Stimulated activated effector memory CD8-positive, alpha-beta T cell treated with anti-CD3 and anti-CD28 coated beads, Interleukin-12 subunit alpha, Interleukin-12 subunit beta, amount 100 ng/mL, for 72 hours (primary cell): ENCODE measurements around the gene PLXNA3.
"Not testable (repeated sequence)": the region's sequence is repeated elsewhere in the genome, so short reads cannot be mapped to it uniquely, and the experiment has no call there.

ENCODE experiments used
- ATAC-seq: fragments of 150-1000 bp; cut with Tn5 transposase; 2 replicates; pipeline ENCODE4 v1.10.0; 2021
- DNase-seq, 2 donors: peaks; one replicate each; pipeline ENCODE4 v3.0.0; 2021 to 2022; ENCODE audit warnings: low spot score in 2 of 2
- H3K27ac Mint-ChIP-seq: one replicate; pipeline ENCODE4 v1.8.0; 2022; ENCODE audit warnings: mild to moderate bottlenecking, mixed read lengths
- H3K36me3 Mint-ChIP-seq: one replicate; pipeline ENCODE4 v1.8.0; 2022; ENCODE audit warnings: mild to moderate bottlenecking, mixed read lengths
- H3K4me1 Mint-ChIP-seq: one replicate; pipeline ENCODE4 v1.8.0; 2022; ENCODE audit warnings: mixed read lengths
- H3K4me3 Mint-ChIP-seq: one replicate; pipeline ENCODE4 v1.8.0; 2022; ENCODE audit warnings: mild to moderate bottlenecking, mixed read lengths
- H3K9me3 Mint-ChIP-seq: one replicate; pipeline ENCODE4 v1.8.0; 2022; ENCODE audit warnings: mixed read lengths

Gene PLXNA3

DNA sequence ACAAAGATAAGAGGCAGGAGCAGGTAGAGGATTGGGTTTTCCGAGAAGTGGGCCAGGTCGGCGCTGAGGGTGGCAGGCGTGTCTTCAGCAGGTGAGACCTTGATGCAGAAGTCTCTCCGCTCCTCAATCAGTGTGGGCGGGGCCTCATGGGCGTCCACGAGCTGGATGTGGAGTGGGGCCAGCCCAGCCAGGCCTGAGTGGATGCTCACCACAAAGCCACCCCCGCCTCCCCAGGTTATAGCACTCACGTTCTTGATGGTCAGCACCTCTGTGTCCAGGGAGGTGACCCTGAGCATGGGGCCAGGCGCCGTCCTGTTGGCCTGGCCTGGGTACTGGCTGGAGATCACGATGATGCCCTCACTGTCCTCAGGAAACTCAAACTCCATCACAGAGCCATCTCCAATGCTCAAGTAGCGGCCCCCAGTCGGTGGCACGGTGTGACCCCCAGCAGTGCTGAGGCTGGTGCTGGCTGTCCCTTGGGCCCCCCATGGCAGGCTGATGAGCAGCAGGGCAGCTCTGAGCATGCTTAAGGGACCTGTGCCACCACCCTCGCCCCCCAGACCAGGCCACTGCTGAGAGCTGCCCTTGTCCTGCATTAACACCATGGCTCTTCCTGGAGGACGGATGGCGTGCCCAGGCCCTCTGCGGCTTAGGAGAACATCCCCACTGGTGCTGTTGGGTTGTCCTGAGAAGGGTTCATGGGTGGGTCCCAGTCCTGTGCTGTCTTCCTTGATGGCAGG lies 30.4 kb downstream of the PLXNA3 start:
- H3K36me3 Mint-ChIP-seq: peaks cover 27% of the 10 kb centered on the region
- H3K9me3 Mint-ChIP-seq: no peaks in the 10 kb centered on the region
- peak overlapping the region; percentile 20 for H3K27ac Mint-ChIP-seq
- no peak for DNase-seq
- ATAC-seq: no peak
- H3K4me3 Mint-ChIP-seq: peak overlapping the region; percentile 88
- H3K4me1 Mint-ChIP-seq: peaks cover 31% of the 10 kb centered on the region

DNA sequence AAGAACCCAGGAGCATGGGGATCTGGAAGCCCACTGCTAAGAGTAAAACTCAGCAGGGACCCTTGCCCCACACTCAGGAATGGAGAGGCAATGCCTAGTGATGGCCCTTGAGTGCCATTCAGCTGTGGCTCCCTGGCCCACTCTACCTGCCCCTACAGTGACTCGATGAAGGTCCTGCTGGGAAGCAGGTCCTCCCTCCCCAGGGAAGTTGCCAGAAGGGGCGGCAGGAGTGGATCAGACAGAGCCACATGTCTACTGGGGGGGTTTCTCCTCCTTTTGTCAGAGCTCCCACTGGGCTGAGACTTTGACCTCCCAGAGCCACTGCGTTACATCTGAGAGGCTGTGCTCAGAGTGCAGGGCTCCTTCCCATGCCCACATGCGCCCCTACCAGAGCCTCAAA lies 31.1 kb downstream of the PLXNA3 start:
- Mint-ChIP-seq H3K36me3 (peaks cover 20% of the 10 kb centered on the region), H3K4me1 (peaks cover 30% of the 10 kb centered on the region), H3K4me3 (peak overlapping the region; percentile 88), H3K27ac (peak overlapping the region; percentile 79), H3K9me3 (no peaks in the 10 kb centered on the region)
- ATAC-seq (no peak), DNase-seq (no peak)

DNA sequence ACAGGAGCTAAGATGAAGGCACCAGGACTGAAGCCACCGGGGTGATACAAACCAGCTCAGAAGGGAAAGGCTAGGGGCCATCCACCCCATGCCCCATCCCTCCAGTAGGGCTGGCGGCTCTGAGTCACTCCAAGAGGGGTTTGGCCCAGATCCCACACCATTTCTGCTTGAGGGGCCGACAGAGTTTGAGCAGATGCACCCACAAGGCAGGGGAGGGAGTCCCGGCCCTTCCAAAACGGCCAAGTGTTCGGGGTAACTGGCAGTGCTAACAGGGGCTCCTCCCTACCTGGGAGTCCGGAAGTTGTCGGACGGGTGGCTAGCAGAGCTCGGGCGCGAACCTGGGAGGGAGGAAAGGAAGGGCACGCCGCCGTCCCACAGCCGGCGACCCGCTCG lies 31.9 kb downstream of the PLXNA3 start:
- Mint-ChIP-seq H3K36me3 (peaks cover 12% of the 10 kb centered on the region), H3K4me1 (peaks cover 30% of the 10 kb centered on the region), H3K4me3 (peak overlapping the region; percentile 88), H3K9me3 (no peaks in the 10 kb centered on the region), H3K27ac (peak overlapping the region; percentile 79)
- ATAC-seq: peak; percentile 40
- DNase-seq: peak; percentile 12 to 69

DNA sequence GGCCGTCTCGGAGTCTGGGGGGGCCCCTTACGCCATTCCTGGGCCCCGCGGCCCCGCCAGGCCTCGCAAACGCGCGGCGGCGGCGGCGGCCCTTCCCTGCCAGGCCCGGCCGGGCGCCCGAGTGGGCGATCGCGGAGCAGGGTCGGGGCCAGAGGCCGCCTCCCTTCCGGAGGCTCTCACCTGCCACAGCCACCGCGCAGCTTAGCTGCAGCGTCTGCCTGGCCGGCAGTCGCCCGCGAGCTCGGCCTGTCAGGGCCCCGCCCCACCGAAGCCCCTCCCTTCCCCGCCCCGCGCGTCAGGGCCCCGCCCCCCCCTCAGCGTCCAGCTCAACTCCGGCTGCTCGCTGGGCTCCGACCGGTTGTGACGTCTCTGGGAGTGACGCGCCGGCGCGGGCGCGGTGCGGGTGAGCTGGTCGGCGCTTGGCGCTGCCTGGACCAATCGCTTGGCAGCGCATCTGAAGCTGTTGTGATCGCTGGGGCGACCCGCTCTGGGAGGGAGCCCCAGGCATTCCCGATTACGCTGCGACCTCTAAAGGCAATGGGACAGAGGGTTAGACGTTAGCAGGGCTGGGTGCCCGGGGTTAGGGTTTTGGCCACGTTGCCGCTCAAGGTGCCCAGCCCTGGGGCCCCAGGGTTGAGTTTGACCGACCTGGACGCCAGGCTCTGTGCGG lies 32.5 kb downstream of the PLXNA3 start, which contains the start of gene SLC10A3:
SLC10A3 (minus strand) TSS at position 216 of the 670 bp plus-strand sequence. CDS start 1,689 bp downstream, outside the sequence.
- peaks cover 30% of the 10 kb centered on the region for H3K4me1 Mint-ChIP-seq
- ATAC-seq (peak; percentile 92), DNase-seq (peak; percentile 69 to 87)
- H3K4me3 Mint-ChIP-seq: peak within 1 kb of the TSS; percentile 88
- H3K27ac Mint-ChIP-seq: peak within 1 kb of the TSS; percentile 79
- peaks cover 12% of the 10 kb centered on the region for H3K36me3 Mint-ChIP-seq
- no peaks in the 10 kb centered on the region for H3K9me3 Mint-ChIP-seq

DNA sequence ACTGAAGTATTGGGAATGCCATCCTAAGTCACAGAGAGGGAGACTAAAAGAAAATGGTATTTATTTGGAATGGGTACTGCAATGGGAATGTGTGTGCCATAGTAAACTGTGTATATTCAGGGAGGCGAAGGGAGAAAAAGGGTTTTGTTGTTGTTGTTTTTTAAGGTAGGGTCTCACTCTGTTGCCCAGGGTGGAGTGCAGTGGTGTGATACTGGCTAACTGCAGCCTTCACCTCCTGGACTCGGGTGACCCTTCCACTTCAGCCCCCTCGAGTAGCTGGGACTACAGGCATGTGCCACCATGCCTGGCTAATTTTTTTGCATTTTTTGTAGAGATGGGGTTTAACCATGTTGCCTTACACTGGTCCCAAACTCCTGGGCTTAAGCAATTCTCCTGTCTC lies 36.6 kb downstream of the PLXNA3 start:
- DNase-seq (no peak), ATAC-seq (no peak)
- no peaks in the 10 kb centered on the region for H3K36me3 Mint-ChIP-seq
- no peak overlapping the region for H3K27ac Mint-ChIP-seq
- H3K9me3 Mint-ChIP-seq: no peaks in the 10 kb centered on the region
- peaks cover 11% of the 10 kb centered on the region for H3K4me1 Mint-ChIP-seq
- H3K4me3 Mint-ChIP-seq: no peak overlapping the region

DNA sequence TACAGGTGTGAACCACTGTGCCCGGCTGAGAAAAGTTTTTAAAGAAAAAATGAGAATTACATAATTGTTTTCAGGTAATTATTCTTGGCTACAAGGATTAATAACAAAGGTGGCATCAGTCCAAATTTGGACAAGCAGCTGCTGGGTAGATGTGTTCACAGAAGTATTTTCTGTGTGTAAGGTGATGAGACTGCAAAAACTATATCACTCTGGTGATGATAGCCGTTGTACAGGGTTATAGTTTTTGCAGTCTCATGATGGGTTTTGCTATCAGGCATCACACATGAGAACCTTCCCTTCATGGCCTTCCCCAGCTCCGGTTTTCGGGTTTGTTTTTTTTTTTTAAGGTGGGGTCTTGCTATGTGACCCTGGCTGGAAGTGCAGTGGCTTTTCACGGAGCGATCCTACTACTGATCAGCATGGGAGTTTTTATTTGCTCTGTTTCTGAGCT lies 37.4 kb downstream of the PLXNA3 start:
- H3K36me3 Mint-ChIP-seq: no peaks in the 10 kb centered on the region
- DNase-seq (no peak), ATAC-seq (no peak)
- no peak overlapping the region for H3K27ac Mint-ChIP-seq
- H3K9me3 Mint-ChIP-seq: no peaks in the 10 kb centered on the region
- peaks cover 9% of the 10 kb centered on the region for H3K4me1 Mint-ChIP-seq
- no peak overlapping the region for H3K4me3 Mint-ChIP-seq

DNA sequence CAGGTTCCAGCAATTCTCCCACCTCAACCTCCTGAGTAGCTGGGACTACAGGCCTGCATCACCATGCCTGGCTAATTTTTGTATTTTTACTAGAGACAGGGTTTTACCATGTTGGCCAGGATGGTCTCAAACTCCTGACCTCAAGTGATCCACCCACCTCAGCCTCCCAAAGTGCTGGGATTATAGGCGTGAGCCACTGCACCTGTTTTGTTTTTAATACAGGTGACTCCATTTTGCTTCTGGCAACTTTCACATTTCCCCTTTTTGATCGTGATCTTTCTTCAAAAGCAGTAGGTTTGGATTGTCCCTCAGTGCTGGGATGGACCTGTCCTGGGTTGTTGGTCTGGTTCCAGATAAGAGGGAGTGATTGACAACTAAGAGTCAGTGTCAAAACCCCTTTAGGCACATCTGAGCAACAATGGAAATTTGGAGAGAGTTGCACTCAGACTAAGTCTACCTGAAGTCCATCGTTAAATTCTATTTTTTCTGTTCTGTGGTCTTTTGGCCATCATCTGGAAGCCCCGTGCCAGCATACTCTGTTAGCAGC lies 38.6 kb downstream of the PLXNA3 start:
- not testable (repeated sequence) for H3K4me3 Mint-ChIP-seq, ATAC-seq, H3K36me3 Mint-ChIP-seq

DNA sequence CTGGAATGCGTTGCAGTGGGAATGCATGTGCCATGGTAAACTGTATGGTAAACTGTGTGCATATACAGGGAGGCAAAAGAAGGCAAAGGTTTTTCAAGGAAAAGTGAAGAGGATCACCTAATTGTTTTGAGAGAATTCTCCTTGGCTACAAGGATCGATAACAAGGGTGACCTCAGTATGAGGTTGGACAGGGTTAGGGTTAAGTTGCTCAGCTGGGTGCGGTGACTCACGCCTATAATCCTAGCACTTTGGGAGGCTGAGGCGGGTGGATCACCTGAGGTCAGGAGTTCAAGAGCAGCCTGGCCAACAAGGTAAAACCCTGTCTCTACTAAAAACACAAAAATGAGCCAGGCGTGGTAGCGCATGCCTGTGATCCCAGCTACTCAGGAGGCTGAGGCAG lies 43.3 kb downstream of the PLXNA3 start:
- H3K36me3 Mint-ChIP-seq: peaks cover 16% of the 10 kb centered on the region
- not testable (repeated sequence) for H3K4me3 Mint-ChIP-seq, H3K4me1 Mint-ChIP-seq, DNase-seq, H3K9me3 Mint-ChIP-seq, ATAC-seq, H3K27ac Mint-ChIP-seq

More for the DNA sequence above, 38.6 kb downstream of the PLXNA3 start:
- not testable (repeated sequence) for H3K9me3 Mint-ChIP-seq, DNase-seq, H3K4me1 Mint-ChIP-seq, H3K27ac Mint-ChIP-seq

DNA sequence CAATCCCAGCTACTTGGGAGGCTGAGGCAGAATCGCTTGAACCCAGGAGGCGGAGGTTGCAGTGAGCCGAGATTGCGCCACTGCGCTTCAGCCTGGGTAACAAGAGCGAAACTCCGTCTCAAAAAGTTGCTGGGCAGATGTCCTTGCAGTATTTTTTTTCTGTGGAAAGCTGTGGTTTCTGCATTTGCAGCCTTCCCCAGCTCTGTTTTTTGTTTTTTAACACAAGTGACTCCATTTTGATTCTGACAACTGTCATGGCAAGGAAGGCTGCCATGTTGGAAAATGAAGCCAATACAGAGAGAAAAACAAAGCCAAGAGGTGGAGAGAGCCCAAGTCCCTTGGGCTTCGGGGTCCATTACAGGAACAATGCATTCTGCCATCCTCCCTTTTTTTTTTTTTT lies 44.0 kb downstream of the PLXNA3 start:
- H3K4me3 Mint-ChIP-seq: no peak overlapping the region
- DNase-seq (no peak), ATAC-seq (no peak)
- peaks cover 16% of the 10 kb centered on the region for H3K36me3 Mint-ChIP-seq
- H3K27ac Mint-ChIP-seq: no peak overlapping the region
- H3K4me1 Mint-ChIP-seq: no peaks in the 10 kb centered on the region
- H3K9me3 Mint-ChIP-seq: no peaks in the 10 kb centered on the region

DNA sequence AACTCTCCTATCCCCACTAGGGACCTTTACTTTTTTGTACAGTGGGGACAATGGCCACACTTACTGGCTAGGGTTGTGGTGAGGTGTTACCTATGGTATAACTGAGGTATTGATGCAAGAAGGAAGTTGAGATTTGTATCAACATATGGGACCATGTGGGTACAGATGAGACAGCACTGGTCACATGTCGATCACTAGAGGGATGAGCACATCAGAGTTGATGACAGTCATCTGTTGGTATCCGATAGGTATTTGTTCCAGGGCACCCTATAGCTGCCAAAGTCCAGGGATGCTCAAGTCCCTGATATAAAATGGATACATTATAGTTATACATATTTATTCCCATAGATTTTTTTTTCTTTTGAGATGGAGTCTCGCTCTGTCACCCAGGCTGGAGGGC lies 44.9 kb downstream of the PLXNA3 start:
- DNase-seq (no peak), ATAC-seq (peak; percentile 26)
- Mint-ChIP-seq H3K4me1 (no peaks in the 10 kb centered on the region), H3K36me3 (peaks cover 21% of the 10 kb centered on the region), H3K4me3 (no peak overlapping the region), H3K9me3 (no peaks in the 10 kb centered on the region), H3K27ac (no peak overlapping the region)

DNA sequence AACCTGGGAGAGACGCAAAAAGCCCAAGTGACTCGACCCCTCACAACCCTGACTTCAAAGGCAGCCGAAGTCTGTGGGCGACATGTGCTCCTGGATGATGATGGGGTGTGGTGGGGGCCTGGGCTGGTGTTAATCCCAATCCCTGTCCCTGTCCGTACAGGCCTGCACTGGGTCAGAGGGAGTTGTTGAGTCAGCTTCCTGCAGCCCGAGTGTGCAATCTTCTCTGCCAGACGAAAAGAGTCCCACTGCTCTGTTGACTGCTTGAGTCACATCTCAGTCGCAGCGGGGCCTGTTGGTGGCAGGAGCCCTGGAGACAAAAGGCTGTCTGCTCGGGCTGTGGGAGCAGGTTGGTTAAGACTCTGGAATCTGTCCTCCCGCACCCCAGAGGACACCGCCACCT lies 47.7 kb downstream of the PLXNA3 start:
- no peak overlapping the region for H3K27ac Mint-ChIP-seq
- H3K4me1 Mint-ChIP-seq: peaks cover 10% of the 10 kb centered on the region
- no peak overlapping the region for H3K4me3 Mint-ChIP-seq
- no peaks in the 10 kb centered on the region for H3K9me3 Mint-ChIP-seq
- DNase-seq: no peak
- peaks cover 45% of the 10 kb centered on the region for H3K36me3 Mint-ChIP-seq
- no peak for ATAC-seq

DNA sequence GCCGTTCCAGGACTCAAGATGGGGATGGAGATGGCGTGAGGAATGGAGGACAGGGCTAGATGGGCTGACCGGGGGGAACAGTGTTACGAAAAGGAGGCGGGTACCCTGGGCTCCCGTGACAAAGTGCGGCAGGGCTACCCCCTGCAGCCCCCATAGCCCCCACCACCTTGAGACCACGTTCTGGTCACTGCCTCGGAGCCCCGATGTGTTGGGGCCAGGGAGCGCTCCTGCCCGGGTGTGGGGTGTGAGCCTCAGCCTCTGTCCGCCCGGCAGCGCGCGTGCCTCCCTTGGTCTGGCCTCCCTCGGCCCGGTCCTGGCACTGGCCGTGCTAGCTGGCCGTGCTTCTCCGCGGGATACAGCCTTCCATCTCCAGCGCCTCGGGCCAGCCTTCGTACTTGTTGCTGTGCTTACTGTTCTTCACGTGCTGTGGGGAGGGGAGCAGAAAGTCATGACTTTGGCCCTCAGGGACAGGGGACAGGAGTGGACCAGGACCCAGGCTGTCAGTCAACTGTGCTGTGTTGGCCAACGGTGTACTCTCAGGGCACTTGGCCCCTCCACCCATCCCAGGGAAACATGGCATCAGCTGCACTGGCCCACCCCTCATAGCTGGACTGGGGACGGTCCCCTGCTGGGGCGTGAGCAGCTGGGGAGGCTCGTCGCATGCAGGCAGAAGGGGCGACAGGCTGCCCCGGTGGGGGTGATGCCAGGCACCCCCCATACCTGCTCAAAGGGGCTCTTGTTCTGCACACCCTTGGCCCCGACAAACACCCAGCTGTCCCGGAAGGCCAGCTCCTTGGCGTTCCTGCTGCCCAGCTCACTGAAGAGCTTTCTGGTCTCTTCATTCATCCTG lies 48.6 kb downstream of the PLXNA3 start:
- Mint-ChIP-seq H3K9me3 (no peaks in the 10 kb centered on the region), H3K27ac (no peak overlapping the region), H3K4me1 (peaks cover 10% of the 10 kb centered on the region), H3K4me3 (no peak overlapping the region), H3K36me3 (peaks cover 49% of the 10 kb centered on the region)
- DNase-seq: no peak
- ATAC-seq: no peak

DNA sequence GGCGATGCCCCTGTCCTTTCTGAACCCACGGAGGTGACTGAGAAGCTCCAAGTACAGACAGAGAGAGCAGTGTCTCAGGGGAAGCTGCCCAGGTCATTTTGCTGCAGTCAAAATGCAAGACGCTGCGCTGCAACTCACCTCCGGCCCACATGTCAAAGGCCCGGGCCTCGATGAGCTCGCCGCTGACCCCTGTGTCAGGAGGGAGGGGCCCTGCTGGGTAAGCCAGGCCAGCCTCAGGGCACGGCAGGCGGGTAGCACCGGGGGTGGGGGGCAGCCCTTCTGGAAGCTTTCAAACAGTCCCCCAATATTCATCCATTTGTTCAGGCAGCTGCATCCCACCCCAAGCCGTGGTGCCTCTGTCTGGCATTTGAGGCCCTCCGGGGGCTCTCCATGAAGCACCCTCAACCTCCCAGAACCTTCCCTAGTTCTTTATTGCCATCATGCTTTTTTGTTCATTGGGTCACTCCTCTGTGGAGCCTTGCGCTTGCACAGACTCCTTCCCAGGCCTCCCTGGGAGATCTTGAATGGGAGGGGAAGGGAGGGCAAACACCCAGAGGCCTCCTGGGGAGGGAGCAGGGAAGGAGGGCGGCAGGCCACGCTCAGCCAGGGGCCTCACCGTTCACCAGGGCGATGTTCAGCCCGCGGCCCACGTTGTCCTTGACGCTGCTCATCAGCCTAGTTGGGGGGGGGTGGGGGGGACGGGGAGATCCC lies 49.7 kb downstream of the PLXNA3 start:
- H3K27ac Mint-ChIP-seq: no peak overlapping the region
- H3K36me3 Mint-ChIP-seq: peaks cover 49% of the 10 kb centered on the region
- peaks cover 10% of the 10 kb centered on the region for H3K4me1 Mint-ChIP-seq
- no peak overlapping the region for H3K4me3 Mint-ChIP-seq
- no peak for DNase-seq
- ATAC-seq: no peak
- no peaks in the 10 kb centered on the region for H3K9me3 Mint-ChIP-seq

DNA sequence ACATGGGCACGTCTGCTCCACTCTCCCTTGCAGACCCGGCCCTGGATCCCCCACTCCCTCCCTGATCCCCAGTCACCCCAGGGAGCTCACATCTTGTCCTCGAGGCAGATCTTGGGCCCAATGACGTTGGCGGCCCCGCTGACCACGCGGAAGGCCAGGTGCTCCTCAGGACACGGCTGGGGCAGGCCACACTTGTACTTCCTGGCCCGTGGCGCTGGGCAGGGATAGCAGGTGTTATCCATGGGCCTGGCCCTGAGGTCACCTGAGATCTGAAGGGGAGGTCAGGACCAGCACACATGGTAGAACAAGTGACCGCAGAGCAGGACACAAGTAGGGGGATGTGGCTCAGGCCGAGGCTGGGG lies 50.3 kb downstream of the PLXNA3 start:
- Mint-ChIP-seq H3K27ac (no peak overlapping the region), H3K36me3 (peaks cover 49% of the 10 kb centered on the region), H3K4me1 (peaks cover 11% of the 10 kb centered on the region), H3K9me3 (no peaks in the 10 kb centered on the region), H3K4me3 (no peak overlapping the region)
- DNase-seq (no peak), ATAC-seq (no peak)

DNA sequence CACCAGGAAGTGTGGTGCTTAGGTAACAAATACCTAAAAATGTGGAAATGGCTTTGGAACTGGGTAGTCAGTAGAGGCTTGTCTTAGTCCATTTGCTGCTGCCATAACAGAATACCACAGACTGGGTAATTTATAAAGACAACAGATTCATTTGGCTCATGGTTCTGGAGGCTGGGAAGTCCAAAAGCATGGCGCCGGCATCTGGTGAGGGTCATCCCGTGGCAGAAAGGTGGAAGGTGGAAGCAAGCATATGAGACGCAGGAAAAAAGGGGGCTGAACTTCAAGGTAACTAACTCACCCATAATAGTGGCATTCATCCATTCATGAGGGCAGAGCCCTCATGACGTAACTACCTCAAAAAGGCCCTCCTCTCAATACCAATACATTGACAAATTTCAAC lies 51.4 kb downstream of the PLXNA3 start:
- Mint-ChIP-seq H3K9me3 (no peaks in the 10 kb centered on the region), H3K4me3 (no peak overlapping the region), H3K4me1 (peaks cover 20% of the 10 kb centered on the region), H3K27ac (no peak overlapping the region), H3K36me3 (peaks cover 49% of the 10 kb centered on the region)
- ATAC-seq: no peak
- no peak for DNase-seq
